SHP77 (cell line): ENCODE data around the gene HOXC13.
A peak's percentile ranks its signal among the peaks of the same experiment; 100 is the strongest.

Source experiments
- DNase-seq, 2 experiments: peaks; one replicate each; lab custom pipeline; 2025; lab: John Stamatoyannopoulos, UW

HOXC13 gene

DNA sequence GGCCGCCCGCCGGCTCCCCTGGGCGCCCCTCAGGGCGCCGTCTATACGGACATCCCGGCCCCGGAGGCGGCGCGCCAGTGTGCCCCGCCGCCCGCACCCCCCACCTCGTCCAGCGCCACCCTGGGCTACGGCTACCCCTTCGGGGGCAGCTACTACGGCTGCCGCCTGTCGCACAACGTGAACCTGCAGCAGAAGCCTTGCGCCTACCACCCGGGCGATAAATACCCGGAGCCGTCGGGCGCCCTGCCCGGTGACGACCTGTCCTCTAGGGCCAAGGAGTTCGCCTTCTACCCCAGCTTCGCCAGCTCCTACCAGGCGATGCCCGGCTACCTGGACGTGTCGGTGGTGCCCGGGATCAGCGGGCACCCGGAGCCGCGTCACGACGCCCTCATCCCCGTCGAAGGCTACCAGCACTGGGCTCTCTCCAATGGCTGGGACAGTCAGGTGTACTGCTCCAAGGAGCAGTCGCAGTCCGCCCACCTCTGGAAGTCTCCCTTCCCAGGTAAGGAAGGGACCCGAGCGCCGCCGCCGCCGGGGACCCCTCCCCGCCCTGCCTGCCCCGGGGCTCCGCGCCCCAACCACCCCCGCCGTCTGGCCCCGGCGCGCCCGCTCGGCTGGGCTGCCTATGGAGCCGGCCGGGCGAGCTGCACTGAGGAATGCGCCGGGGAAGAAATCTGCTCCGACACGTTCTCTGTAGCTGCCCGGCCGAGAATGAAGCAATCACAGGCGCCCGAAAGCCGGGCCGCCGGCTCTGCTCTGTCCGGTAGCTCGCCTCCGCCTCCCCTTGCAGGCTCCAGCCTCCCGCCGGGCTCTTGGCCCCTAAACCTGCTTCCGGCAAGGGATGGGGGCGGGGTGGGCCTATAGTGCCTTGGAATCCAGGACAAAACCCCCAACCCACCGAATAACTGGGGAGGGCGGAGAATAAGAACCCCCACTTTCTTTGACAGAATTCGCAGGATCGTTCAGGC lies 794 bp downstream of the HOXC13 start:
- DNase-seq: no peak

DNA sequence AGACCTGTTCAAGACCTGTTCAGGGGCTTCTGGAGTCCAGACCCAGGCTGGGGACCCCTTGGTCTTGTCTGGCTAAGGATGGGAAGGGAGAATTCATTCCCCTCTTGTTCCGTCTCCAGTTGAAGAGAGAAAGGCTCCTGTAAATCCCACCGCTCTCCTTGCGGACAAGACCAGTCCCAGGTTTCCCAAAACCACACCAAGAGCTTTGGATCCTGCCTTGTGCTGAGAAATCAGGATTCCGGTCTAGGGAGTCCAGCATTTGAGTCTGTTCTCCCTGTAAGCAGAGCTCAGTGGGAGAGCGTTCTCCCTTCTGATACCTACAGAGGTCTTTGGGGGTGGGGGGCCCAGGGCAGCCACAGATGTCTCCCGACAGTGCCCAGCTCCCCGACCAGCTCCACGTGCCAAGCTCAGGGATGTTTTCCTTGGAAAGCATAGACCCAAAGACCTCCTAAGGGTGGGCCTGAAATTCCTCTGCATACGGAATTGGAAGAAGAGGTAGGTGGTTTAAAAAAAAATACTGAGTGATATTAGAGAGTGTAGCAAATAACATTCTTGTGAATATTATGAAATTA lies 1.9 kb downstream of the HOXC13 start:
- DNase-seq: no peak

DNA sequence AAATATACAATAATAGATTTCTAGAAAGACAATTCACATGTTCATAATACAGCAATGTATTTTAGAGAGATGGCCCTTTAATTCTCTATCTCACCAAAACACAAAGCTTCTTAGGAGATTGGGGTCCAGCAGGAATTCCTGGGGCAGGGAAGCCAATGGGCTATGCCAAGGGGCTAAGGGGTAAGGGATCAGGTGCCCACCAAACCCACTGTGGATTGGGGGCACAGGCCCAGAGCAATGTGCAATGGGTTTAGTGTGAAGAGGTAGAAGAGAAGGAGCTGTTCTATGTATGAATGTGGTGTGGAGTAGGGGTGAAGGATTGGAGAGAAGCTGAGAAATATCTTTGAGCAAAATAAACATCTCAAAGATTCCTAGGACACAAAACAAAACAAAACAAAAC lies 2.6 kb downstream of the HOXC13 start:
- no peak for DNase-seq

DNA sequence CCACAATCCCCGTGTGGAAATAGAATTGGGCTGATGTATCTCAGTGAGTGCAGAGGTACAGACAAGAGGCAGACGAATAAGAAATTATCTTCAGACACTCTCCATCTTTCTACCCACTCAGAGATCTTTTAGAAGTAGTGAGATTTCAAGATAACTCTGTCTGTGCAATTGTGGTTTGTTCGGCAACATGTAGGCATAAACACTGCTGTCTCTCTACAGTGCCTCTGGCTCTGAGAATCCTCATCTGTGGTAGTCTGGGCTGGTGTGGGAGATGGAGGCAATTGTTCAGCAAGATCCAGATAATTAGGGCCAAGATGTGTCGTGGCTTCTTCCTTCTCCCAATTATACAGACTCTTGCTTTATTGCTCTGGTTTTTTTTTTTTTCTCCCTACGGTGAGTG lies 3.1 kb downstream of the HOXC13 start:
- no peak for DNase-seq

DNA sequence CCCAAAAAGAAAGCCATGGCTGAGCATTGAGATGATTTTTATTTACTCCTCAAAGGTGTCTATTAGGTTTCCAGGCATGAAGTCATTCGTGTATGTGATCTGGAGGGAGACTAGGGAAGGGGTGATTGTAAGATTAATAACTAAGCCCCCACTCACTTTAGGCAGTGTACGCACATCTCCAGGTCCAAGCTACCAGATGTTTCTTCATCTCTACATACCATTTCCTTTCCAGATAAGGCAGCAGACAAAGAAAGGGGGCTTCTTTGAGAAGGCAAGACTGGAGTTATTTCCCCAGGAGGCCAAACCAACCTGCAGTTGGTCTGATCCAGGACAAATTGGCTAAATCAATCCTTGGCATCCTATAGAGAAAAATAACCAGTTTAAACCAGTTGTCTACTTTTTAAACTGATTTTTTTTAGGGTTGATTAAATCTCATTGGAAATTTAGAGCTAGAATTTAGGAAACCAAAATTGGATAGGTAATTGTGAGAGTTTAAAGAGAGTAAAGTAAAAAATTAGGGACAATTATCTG lies 3.9 kb downstream of the HOXC13 start:
- DNase-seq: no peak

DNA sequence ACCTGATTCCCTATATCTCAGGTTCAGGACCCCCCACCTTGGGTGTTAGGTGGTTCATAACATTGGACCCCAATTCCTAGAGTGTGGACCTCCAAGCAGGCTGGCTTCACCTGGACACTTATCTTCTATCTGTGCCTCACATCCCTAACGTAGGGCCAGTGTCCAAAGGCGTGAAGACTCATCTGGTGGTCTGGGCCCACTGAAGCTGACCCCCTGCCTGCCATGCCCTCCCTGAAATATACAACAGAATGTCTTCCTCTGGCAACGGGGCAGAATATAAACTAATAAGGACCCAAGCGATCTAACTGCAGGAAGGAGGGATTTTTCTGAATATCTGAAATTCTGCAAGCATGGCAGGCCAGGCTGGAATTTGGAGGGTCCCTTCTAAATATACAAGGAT lies 5.6 kb downstream of the HOXC13 start:
- no peak for DNase-seq

DNA sequence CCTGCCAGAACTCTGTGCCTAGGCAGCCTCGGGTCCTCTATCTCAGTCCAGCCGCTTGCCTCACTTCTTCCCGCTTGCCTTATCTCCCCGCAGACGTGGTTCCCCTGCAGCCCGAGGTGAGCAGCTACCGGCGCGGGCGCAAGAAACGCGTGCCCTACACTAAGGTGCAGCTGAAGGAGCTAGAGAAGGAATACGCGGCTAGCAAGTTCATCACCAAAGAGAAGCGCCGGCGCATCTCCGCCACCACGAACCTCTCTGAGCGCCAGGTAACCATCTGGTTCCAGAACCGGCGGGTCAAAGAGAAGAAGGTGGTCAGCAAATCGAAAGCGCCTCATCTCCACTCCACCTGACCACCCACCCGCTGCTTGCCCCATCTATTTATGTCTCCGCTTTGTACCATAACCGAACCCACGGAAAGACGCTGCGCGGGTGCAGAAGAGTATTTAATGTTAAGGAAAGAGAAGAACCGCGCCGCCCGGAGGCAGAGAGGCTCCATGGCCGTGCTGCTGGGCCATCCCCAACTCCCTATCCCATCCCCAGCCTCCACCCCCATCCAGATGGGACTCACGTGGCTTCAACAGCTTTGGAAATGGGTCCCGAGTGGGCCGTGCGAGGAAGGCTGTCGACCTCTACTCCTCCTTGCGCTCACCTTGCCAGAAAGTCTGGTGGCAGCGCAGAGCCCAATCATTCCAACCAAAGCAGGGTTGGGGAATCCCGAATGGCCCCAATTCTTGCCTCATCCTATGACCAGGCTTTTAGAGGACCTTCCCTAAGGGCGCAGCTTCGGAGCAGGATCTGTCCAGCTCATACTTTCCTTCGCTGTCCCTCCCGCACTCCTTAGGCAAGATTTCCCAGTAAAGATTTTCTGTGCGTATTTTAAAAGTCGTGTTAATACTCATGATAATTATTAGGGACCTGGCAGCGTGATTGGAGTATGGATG lies 6.5 kb downstream of the HOXC13 start:
- DNase-seq: no peak

DNA sequence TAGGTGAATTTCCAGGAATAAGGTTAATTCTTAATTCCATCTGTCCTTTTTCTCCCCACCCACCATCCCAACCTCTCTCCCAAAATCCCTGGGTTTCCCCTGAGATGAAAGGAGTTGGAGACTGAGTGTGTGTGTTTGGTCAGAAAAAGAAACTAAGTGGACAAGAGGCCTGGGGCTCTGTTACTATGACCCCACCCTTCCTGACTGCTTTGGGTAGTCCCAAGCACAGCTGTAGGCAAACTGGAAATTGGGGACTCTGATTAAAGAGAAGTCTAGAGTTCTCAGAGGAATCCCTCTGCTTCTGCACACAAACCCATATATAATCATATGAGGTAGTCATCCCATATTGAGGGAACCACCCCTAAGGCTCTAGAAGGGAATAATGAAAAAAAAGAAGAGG lies 9.1 kb downstream of the HOXC13 start:
- DNase-seq: no peak

DNA sequence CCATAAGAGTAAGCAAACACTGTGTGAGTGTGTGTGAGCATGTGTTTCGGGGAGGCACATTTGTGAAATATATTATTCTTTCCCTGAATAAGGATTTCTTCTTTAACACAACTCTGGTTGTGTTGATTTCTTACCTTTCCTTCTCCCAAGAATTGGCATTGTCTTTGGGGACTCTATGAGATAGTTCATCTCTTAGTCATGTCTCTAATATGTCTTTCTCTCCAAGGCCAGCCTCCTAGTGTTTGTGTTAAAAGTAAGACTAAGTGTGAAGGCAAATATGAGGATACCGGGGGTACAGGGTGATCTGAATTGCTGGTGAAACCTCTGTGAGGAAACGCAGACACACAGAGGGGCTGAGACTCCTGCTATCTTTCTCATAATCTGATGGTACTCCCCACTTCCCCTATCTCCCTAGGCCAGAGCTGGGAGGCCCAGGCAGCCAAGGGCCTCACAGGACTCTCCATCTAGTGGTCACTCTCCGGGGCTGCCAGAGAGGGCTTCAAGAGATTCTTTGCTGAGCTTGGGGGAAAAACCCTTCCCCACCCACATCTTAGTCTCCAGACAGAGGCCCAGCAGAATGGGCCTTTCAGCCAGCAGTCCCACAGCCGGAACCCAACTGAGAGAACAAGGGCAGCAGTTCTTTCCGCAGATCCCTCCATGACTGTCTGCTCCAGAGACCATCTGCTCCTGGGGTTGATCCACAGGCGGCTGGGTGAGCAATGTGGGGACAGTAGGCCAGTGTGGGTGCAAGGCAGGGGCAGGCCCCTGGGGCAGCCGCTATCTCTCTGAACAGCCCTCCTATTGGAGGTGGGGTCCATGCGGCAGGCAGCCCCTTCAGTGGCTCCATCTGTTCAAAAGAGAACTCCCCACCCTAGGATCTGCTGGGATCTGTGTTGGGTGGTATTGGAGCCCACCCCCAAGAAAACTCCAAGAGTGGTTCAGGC lies 10.3 kb downstream of the HOXC13 start:
- DNase-seq: no peak

DNA sequence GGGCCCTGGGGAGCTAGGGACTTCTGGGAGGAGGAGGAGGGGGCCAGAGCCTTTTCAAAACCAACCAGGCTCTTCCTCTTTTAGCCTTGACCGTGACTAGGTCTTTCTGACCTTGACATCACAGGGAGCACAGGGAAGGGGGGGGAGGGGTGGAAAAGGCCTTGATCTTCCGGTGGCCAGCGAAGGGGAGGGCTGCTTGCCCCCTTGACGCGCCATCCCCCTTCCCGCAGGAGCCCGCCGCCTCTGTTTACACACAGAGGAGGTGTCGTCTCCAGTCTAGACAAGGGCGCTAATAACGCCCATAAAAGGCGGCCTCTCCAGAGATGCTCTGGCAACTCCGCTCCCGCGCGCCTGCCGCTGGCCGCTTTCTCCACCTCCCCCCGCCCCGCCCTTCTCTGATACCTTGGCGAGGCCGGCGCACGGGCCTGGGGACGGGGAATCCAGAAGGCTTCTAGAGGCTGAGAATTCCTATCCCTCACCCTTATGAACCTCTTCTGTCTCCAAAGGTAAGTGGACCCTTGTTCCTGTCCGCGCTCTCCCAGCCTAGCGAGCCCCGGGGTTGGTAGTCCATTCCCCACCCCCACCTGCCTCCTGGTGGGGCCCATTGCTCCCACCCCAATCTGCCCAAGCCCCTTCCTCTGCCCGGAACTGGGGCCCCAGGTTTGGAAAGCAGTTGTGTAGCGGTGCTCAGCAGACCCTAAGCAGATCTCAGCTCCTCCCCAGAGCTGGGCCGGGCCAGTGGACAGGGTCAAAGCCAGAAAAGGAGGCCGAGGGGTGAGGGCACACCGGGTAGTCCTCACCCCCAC lies 11.2 kb downstream of the HOXC13 start:
- peak in 1 of 2 experiments; percentile 4 for DNase-seq

DNA sequence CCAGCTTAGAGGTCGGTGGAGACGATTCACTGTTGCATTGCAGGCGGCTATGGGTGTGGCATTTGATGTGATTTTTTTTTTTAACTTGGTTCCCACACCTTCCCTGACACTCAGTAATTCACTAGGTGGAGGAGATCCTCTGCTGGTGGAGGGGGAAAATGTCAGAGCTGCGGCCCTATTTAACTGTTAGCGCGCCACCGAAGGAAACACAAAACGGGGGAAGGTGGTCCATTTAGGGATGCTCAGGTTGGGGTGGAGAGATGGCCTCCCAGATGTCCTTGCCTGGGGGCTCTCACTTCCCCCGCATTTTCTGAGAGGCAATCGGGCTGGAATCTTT lies 11.8 kb downstream of the HOXC13 start:
- no peak for DNase-seq

DNA sequence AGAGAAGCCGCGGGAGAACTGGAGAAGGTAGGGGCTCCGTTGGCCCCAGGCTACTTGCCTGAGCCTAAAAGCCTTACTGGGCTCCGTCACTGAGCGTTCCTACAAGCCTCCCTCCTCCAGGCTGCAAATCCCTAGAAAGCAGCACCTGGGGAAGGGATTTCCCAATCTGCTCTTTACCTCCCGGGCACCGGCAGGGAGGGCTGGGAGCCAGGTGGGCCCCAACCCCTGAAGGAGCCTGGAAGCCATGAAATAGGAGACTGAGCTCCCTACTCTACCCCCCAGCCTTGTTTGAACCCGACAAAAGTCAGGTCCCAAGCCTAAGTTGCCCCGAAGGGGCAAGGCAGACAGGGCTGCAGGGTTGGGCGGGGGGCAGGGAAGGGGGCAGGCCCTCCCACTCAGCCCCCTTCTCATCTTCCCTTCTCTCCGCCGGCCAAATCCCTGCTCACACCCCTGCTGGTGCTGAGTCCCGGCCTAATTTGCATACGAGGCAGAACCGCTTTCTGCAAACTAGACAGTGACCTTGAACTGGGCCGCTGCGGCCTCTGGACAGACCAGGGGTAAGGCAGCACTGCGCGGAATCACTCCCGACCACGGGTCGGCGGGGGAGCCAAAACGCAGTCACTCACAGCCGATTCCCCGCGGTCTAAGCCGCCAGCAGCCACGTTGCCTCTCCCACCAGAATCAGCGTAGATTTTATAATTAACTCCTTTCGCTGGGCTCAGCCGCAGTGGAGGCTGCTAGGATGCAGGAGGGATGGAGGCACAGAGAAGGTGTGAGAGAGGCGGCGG lies 12.4 kb downstream of the HOXC13 start:
- no peak for DNase-seq

DNA sequence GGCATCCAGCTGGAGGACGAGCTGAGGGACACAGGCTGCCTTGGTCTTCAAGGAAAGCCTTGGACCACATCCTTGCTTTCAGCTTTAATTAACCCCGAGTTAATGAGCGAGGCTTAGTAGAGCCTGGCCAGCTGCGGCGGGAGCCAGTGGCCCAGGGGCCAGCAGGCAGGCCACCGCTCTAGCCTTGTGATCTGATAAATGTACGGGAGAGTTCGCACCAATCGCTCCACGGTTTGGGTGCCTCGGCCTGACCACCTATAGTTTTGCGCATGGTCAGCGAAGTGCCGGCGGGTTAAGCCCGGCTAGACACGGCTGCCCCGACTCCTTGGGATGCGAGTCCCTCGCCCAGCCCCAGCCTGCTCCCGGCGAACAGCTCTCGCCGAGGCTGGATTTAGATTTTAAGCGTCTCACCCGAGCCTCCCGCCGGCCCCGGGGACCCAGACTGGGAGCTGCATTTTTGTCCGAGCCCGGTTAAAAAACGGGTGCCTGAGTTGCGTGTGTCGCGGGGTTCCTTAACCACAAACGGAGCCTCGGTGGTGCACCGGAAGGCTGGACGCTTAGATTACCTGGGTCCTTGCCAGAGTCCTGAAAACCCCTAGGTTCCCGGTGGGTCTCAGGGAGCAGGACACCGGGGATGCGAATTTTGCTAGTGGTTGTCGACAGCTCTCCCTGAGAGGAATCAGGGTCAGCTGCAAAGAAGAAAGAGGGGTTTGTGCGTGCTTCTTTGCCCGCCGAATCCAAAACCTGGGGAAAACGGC lies 13.1 kb downstream of the HOXC13 start:
- no peak for DNase-seq

DNA sequence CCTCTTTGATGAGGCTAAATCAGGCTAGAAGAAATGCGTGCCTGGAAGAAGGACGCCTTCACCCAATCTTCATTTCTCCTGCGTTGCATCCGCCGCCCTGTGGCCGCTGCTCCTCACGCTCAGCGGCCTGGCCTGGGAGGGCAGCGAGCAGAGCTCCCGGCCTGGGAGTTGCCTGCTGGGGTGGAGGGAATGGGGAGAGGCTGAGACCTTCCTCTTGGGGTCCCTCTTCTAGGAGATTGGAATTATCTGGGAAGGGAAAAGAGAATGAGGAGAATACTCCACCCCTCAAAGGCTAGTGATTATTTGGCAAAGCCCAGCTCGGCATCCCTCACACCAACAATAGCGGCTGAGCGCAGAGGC lies 13.7 kb downstream of the HOXC13 start:
- no peak for DNase-seq

DNA sequence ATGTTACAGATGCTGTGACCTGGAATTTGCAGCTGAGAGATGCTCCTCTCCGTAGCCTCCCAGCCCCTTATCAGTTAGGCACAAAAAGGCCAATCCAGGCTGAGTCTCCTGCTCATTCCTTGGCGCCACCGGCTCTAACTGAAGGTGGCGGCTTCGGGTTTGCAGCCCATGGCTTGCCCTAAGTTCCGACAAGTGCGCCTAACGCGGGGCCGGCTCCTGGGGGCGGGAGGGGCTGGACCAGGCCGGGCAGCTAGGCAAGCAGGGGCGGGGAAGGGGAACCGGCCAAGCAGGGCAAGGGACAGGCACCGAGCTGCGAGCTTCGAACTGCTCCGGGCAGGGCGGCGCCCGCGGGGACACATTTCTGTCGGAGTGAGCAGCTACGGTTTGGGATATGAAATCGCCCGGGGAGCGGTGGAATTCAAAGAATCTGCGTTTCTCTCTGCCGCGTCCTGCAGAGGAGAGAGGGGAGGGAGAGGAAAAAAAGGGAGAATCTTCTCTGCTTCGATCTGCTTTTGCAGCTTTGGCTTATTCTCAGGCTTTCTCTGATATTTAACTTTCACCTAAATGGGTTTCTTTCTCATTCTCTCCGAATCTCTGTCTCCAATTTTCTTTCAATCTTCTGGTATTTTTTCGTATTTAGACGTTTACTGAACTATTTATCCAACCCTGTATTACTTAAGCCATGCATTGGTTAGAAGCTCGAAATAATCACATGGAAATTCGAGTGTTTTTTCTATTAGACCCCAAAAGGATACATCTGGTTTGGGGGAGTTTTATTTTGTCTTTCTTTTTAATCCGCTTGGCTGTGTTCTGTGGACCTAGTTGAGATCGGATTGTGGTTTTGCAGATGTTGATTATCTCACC lies 14.5 kb downstream of the HOXC13 start:
- no peak for DNase-seq

DNA sequence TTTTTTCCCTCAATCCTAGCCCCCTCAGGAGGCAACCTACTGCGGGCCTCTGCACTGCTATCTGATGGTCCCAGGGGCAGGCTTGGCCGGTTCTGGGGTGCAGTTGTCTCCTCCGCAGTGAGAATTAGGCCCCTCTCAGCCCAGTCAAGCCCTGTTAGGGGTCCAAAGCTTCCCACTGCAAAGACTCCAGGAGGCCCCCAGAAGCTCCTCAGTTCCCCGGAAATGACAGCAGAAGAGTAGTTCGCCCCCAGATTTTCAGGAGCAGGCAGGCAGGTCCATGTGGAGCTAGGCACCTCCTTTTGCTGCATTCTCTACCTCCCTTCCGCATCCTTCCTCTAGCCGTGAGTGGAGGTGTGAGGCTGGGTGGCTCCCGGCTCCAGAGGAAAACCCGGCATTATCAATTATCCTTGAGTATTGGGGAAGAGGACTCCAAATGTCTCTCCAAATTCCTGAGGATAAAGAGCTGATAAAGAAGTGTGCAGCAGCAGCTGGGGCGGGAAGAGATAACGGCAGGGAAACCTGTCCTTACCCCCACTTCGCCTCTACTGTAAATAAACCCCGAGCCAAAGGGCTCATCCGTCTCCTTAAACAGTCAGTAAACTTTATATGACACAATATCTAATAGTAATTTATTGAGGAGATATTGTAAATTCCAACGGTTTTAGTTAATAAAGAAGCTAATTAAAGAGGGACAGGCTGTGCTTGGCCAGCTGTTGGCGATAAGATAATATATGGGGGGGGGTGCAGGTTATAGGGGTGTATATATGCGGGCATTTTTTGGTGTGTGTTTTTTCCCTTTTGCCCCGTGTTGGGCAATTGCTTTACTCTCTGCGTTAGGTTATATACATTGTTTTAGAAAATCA lies 15.4 kb downstream of the HOXC13 start:
- no peak for DNase-seq

DNA sequence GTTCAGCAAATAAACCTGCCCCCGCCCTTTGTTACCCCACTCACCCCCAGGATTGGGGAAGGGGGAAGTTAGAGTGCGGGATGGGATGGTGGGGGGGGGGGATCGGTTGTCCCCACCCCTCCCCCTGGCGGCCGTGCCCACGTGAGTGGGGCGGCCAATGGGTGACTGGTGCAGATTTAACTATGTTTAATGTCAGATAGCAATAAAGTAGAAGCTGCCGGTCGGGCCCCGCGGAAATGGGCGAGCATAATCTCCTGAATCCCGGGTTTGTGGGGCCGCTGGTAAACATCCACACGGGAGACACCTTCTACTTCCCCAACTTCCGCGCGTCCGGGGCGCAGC lies 16.0 kb downstream of the HOXC13 start, which contains the start of gene HOXC12:
HOXC12 (plus strand) TSS at position 210 of the 342 bp plus-strand sequence; CDS start at position 237, 27 bp downstream.
- DNase-seq: no peak
